MCF 10A (cell line): ENCODE results near the gene RERE. TPM values are rescaled to one million over a fixed set of nuclear protein-coding genes. Genes with fewer than 3 reads are reported as not detected.

Source experiments
- BruUV-seq: library from RNA; stranded (reverse); fragments of 400-500 nt; replicated peaks from 2 replicates; lab custom pipeline; 2021; lab: Mats Ljungman, UMichigan
- CTCF ChIA-PET: fragments of 300-600 bp; sonication (Branson Sonifier 250); formaldehyde crosslinking; extraction: SDS; loops from one replicate; lab custom pipeline; 2021; ENCODE audit warnings: antibody characterized with exemption, inconsistent platforms; lab: Yijun Ruan, JAX
- POLR2A ChIA-PET: fragments of 300-600, 350-650 bp; sonication (Branson Sonifier 250); formaldehyde crosslinking; extraction: SDS; loops from one replicate; lab custom pipeline; 2020; ENCODE audit warnings: antibody characterized with exemption, inconsistent platforms; lab: Yijun Ruan, JAX
- DNase-seq: peaks from one replicate; pipeline ENCODE4 v3.0.0-alpha.2; 2018; ENCODE audit not compliant: unreplicated experiment
- H3K27ac Mint-ChIP-seq: one replicate; pipeline ENCODE4 v1.8.0; 2022; ENCODE audit warnings: mild to moderate bottlenecking, low read depth, mixed read lengths; ENCODE audit not compliant: unreplicated experiment
- H3K27me3 Mint-ChIP-seq: one replicate; pipeline ENCODE4 v1.8.0; 2022; ENCODE audit warnings: mixed read lengths; ENCODE audit not compliant: insufficient read depth, unreplicated experiment
- H3K36me3 Mint-ChIP-seq: one replicate; pipeline ENCODE4 v1.8.0; 2022; ENCODE audit warnings: mild to moderate bottlenecking, moderate library complexity, mixed read lengths; ENCODE audit not compliant: insufficient read depth, unreplicated experiment
- H3K4me1 Mint-ChIP-seq: one replicate; pipeline ENCODE4 v1.8.0; 2022; ENCODE audit warnings: mixed read lengths; ENCODE audit not compliant: insufficient read depth, unreplicated experiment
- H3K4me3 Mint-ChIP-seq: one replicate; pipeline ENCODE4 v1.8.0; 2022; ENCODE audit warnings: mild to moderate bottlenecking, moderate library complexity, mixed read lengths; ENCODE audit not compliant: unreplicated experiment
- H3K9me3 Mint-ChIP-seq: one replicate; pipeline ENCODE4 v1.8.0; 2022; ENCODE audit warnings: mixed read lengths; ENCODE audit not compliant: unreplicated experiment
- intact Hi-C: fragments of 100-400 bp; cut with micrococcal nuclease; formaldehyde crosslinking; loops from 2 replicates; pipeline ENCODE4 v1.14.1; 2022
- total RNA-seq: library from RNA; stranded (reverse); gene quantifications from 2 replicates; pipeline ENCODE4 v1.2.3, GENCODE V29; 2022
- TF ChIP-seq, protein P1 (sequence below): fragments of 200-600 bp; IDR thresholded peaks from one replicate; pipeline ENCODE4 v1.8.0; 2022; ENCODE audit warnings: antibody characterized with exemption, mild to moderate bottlenecking; ENCODE audit not compliant: unreplicated experiment

The RERE gene
- total RNA-seq, 1 experiment from 2014 or later, result 48.4 TPM

DNA sequence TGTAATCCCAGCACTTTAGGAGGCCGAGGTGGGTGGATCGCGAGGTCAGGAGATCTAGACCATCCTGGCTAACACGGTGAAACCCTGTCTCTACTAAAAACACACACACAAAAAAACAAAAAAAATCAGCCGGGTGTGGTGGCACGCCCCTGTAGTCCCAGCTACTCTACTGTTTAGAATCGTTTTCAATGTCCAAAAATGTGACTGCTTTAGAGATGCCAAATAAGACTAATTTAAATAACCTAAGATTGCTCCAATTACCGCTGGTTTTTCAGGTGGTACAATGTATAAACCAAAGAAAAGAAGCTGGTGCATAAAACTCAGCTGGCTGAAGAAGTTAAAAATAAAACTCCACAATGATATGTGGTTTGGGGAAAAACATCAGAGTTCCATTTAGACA is 132.0 kb downstream of the RERE start:
- no peaks in the 10 kb centered on the region for H3K36me3 Mint-ChIP-seq

DNA sequence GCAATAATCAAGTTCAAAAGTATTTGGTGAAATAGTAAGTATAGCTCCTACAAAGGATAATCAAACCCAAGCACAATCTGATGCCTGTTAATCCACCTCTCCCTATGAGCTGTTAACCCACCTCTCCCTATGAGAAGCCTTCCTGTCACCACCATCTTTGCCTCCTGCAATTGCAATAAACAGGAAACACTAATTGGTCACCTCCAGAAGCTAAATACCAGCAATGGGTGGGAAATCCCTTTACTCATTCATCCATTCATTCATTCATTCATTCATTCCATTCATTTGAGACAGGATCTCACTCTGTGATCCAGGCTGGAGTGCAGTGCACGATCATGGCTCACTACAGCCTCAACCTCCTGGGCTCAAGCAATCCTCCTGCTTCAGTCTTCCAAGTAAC is 132.8 kb downstream of the RERE start:
- CTCF ChIA-PET, result interaction anchor here (0.9 to 1.2 kb wide), 2 partner anchors 13 to 17 kb away, joined by 3 to 6 read pairs; no protein-coding TSS in a partner anchor
- TF ChIP-seq, protein P1, sequence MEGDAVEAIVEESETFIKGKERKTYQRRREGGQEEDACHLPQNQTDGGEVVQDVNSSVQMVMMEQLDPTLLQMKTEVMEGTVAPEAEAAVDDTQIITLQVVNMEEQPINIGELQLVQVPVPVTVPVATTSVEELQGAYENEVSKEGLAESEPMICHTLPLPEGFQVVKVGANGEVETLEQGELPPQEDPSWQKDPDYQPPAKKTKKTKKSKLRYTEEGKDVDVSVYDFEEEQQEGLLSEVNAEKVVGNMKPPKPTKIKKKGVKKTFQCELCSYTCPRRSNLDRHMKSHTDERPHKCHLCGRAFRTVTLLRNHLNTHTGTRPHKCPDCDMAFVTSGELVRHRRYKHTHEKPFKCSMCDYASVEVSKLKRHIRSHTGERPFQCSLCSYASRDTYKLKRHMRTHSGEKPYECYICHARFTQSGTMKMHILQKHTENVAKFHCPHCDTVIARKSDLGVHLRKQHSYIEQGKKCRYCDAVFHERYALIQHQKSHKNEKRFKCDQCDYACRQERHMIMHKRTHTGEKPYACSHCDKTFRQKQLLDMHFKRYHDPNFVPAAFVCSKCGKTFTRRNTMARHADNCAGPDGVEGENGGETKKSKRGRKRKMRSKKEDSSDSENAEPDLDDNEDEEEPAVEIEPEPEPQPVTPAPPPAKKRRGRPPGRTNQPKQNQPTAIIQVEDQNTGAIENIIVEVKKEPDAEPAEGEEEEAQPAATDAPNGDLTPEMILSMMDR, result no peak
- Mint-ChIP-seq H3K4me3 (no peak overlapping the region), H3K4me1 (peaks cover 19% of the 10 kb centered on the region), H3K36me3 (no peaks in the 10 kb centered on the region), H3K27ac (no peak overlapping the region), H3K27me3 (no peaks in the 10 kb centered on the region), H3K9me3 (no peaks in the 10 kb centered on the region)
- intact Hi-C loops, result no loop called here
- POLR2A ChIA-PET, result interaction anchor here (0.7 to 8.8 kb wide), 7 partner anchors 10 to 123 kb away, joined by 3 to 179 read pairs (median 6); no protein-coding TSS in a partner anchor
- no TSS peak for BruUV-seq
- no peak for DNase-seq

More for the DNA sequence above, 132.0 kb downstream of the RERE start:
- H3K9me3 Mint-ChIP-seq, result no peaks in the 10 kb centered on the region
- CTCF ChIA-PET, result interaction anchor here (0.7 to 1.2 kb wide), 3 partner anchors 14 to 403 kb away, joined by 3 to 6 read pairs (median 4); no protein-coding TSS in a partner anchor
- no peaks in the 10 kb centered on the region for H3K27me3 Mint-ChIP-seq
- TF ChIP-seq, protein P1, result no peak
- H3K27ac Mint-ChIP-seq, result no peak overlapping the region
- peaks cover 19% of the 10 kb centered on the region for H3K4me1 Mint-ChIP-seq
- DNase-seq, result no peak
- intact Hi-C loops, result no loop called here
- no TSS peak for BruUV-seq
- POLR2A ChIA-PET, result interaction anchor here (0.6 to 8.8 kb wide), 6 partner anchors 11 to 170 kb away, joined by 4 to 179 read pairs (median 6); no protein-coding TSS in a partner anchor
- H3K4me3 Mint-ChIP-seq, result no peak overlapping the region

DNA sequence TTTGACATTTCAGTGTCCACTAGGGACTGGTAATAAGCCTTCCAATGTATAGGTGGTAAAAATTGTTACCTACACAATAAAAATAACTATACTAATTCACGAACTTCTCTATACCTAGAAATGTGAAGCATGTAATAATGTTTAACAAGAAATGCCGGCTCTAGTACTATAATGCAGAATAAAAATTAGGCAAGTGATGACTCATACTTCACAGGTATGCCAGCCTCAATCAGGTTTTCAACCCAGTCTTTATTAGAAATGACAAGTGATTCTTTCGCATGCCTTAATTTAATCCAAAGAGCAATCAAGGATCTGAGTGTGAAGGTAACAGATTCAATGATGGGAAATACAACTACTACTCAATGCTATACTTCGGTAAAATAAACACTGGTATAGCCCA is 134.9 kb downstream of the RERE start:
- no peaks in the 10 kb centered on the region for H3K27me3 Mint-ChIP-seq

DNA sequence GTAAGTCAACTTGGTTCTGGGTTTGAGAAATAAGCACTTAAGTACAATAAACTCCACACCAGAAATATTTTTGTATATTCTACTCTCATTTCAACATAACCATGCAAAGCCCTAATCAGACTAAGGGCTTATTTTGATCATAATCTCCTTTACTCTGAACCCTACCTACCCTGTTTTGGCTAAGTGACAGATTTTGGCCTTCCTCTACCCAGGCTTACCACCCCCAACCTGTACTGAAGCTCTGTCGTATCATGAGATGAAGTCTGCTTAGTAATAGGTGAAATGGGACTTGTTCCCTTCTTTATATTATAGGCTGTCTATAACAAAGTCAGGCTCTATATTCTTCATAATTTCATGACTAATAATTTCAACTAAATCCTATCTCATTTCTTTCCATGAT is 135.5 kb downstream of the RERE start:
- no peaks in the 10 kb centered on the region for H3K36me3 Mint-ChIP-seq
- no peak overlapping the region for H3K27ac Mint-ChIP-seq
- ChIA-PET CTCF (interaction anchor here (1.2 kb wide), 1 partner anchor 45 kb away, joined by 5 read pairs; no protein-coding TSS in a partner anchor), POLR2A (interaction anchor here (1.2 to 8.8 kb wide), 5 partner anchors 8 to 135 kb away, joined by 5 to 179 read pairs (median 7); partner anchors contain the start of gene RERE)
- H3K4me1 Mint-ChIP-seq, result peaks cover 16% of the 10 kb centered on the region
- H3K27me3 Mint-ChIP-seq, result no peaks in the 10 kb centered on the region
- no peak for DNase-seq
- TF ChIP-seq, protein P1, result no peak
- H3K9me3 Mint-ChIP-seq, result no peaks in the 10 kb centered on the region
- intact Hi-C loops, result loop anchor here (2.0 kb wide), 1 partner anchor 21 kb away; no protein-coding TSS in a partner anchor
- no peak overlapping the region for H3K4me3 Mint-ChIP-seq
- no TSS peak for BruUV-seq

More for the DNA sequence above, 134.9 kb downstream of the RERE start:
- no TSS peak for BruUV-seq
- DNase-seq, result peak; percentile 34
- H3K4me3 Mint-ChIP-seq, result no peak overlapping the region
- peaks cover 19% of the 10 kb centered on the region for H3K4me1 Mint-ChIP-seq
- no peak overlapping the region for H3K27ac Mint-ChIP-seq
- intact Hi-C loops, result no loop called here
- no peaks in the 10 kb centered on the region for H3K36me3 Mint-ChIP-seq
- TF ChIP-seq, protein P1, result no peak
- H3K9me3 Mint-ChIP-seq, result no peaks in the 10 kb centered on the region
- ChIA-PET POLR2A (interaction anchor here (8.8 kb wide), 1 partner anchor 19 kb away, joined by 179 read pairs; no protein-coding TSS in a partner anchor), CTCF (no interaction called here)
